Lung (tissue), 12 donors: ENCODE results near the gene KCNH5. TPM values are rescaled to one million over a fixed set of nuclear protein-coding genes. Genes with fewer than 3 reads are reported as not detected.
"Not testable (repeated sequence)": the region's sequence is repeated elsewhere in the genome, so short reads cannot be mapped to it uniquely, and the experiment has no call there.

Source experiments
- ATAC-seq: fragments of 200-7000 bp; cut with Tn5 transposase; one replicate; pipeline ENCODE4 v1.9.1; 2020; ENCODE audit warnings: moderate number of reproducible peaks; ENCODE audit not compliant: insufficient read depth, low FRiP score
- DNase-seq, 3 donors: peaks; one replicate each; pipeline ENCODE4 v3.0.0-alpha.2; 2013 to 2017
- H3K27ac ChIP-seq, 2 donors: one replicate each; pipeline ENCODE4 v1.5.1; 2013; ENCODE audit warnings: mild to moderate bottlenecking in 2 of 2, moderate library complexity in 2 of 2, control low read depth in 1 of 2, inconsistent platforms in 1 of 2, low read depth in 1 of 2, low read length in 1 of 2
- H3K27me3 ChIP-seq, 3 donors: one replicate each; pipeline ENCODE4 v1.5.1; 2013; ENCODE audit warnings: low read length in 2 of 3; ENCODE audit not compliant: control insufficient read depth in 3 of 3, insufficient read depth in 3 of 3
- H3K36me3 ChIP-seq, 4 donors: one replicate each; pipeline ENCODE4 v1.5.1; 2013; ENCODE audit warnings: low read length in 4 of 4, mild to moderate bottlenecking in 1 of 4, moderate library complexity in 1 of 4; ENCODE audit not compliant: control insufficient read depth in 4 of 4, insufficient read depth in 4 of 4
- H3K4me1 ChIP-seq, 5 donors: one replicate each; pipeline ENCODE4 v1.5.1; 2013; ENCODE audit warnings: low read length in 5 of 5, mild to moderate bottlenecking in 2 of 5, moderate library complexity in 1 of 5; ENCODE audit not compliant: control insufficient read depth in 5 of 5, insufficient read depth in 5 of 5
- H3K4me3 ChIP-seq: one replicate; pipeline ENCODE4 v1.5.1; 2013; ENCODE audit warnings: mild to moderate bottlenecking, control low read depth, moderate library complexity
- H3K9ac ChIP-seq, 2 donors: one replicate each; pipeline ENCODE4 v1.5.1; 2013; ENCODE audit warnings: low read length in 2 of 2, control low read depth in 1 of 2; ENCODE audit not compliant: insufficient read depth in 1 of 2
- H3K9me3 ChIP-seq, 4 donors: one replicate each; pipeline ENCODE4 v1.5.1; 2013; ENCODE audit warnings: low read length in 3 of 4, mild to moderate bottlenecking in 1 of 4, moderate library complexity in 1 of 4; ENCODE audit not compliant: control insufficient read depth in 4 of 4, insufficient read depth in 3 of 4
- CTCF ChIP-seq: IDR thresholded peaks from 2 replicates; pipeline ENCODE4 v1.5.1; 2012; ENCODE audit warnings: mild to moderate bottlenecking; ENCODE audit errors: control extremely low read depth, extremely low read depth
- WGBS, 2 donors: extraction: QIAGEN DNeasy Blood & Tissue Kit; methylation state at CpG; one replicate each; pipeline ENCODE4 v1.1.7; 2013; 5-methylcytosine and 5-hydroxymethylcytosine counted together
- polyA plus RNA-seq, 2 donors: library from polyadenylated mRNA; stranded (reverse); fragments of 200-250 nt; gene quantifications; one replicate each; pipeline ENCODE4 v1.2.1, GENCODE V29; 2013
- total RNA-seq, 2 donors: library from RNA; depleted of rRNA in 1 of 2; stranded (reverse); fragments of >200 nt in 1 of 2; gene quantifications; one replicate each; pipeline ENCODE4 v1.2.1, GENCODE V29; 2014 to 2021
- donor health status: control.
- donor health status: control.
- donor health status: Bipolar disorder and iron deficiency.
- donor health status: healthy.
- donor health status: DM: yes; HTN: yes; CAD: no.

KCNH5 gene
- total and polyA plus RNA-seq, 4 donors: 0.03 to 0.40 (median 0.08) TPM; not detected in 1

GRCh38 chr14:62792578-62792977 is 252.7 kb downstream of the KCNH5 start:
- DNase-seq (no peak), ATAC-seq (no peak)
- no peaks in the 10 kb centered on the region for H3K27me3 ChIP-seq
- no peak overlapping the region for H3K27ac ChIP-seq
- 86 to 90% methylated on average over 5 of the region's 5 CpGs for WGBS, 2 donors
- no peaks in the 10 kb centered on the region for H3K36me3 ChIP-seq
- H3K4me3 ChIP-seq: no peak overlapping the region
- no peaks in the 10 kb centered on the region for H3K4me1 ChIP-seq
- no peak for TF ChIP-seq CTCF
- peaks cover 0 to 4% (median 0%) of the 10 kb centered on the region in 4 donors for H3K9me3 ChIP-seq
- H3K9ac ChIP-seq: no peak overlapping the region

GRCh38 chr14:62781328-62781727 is 263.9 kb downstream of the KCNH5 start:
- H3K27ac ChIP-seq, ATAC-seq, H3K4me3 ChIP-seq, H3K27me3 ChIP-seq, DNase-seq, H3K36me3 ChIP-seq, H3K9me3 ChIP-seq, H3K9ac ChIP-seq, H3K4me1 ChIP-seq: not testable (repeated sequence)
- 59 to 64% methylated on average over 15 of the region's 15 CpGs for WGBS, 2 donors

- Histone ChIP-seq H3K36me3 (no peaks in the 10 kb centered on the region), H3K27me3 (no peaks in the 10 kb centered on the region), H3K4me3 (no peak overlapping the region), H3K9ac (no peak overlapping the region), H3K27ac (no peak overlapping the region), H3K9me3 (no peaks in the 10 kb centered on the region), H3K4me1 (peaks cover 0 to 4% (median 0%) of the 10 kb centered on the region in 5 donors)
- no peak for TF ChIP-seq CTCF
- WGBS, 2 donors: 54 to 71% methylated on average over 1 of the region's 1 CpG
- DNase-seq (peak in 1 of 3 donors; percentile 6), ATAC-seq (peak; percentile 29)
These were observed 266.4 kb downstream of the KCNH5 start for GRCh38 chr14:62778852-62779251.

GRCh38 chr14:62778310-62778709 is 266.9 kb downstream of the KCNH5 start:
- DNase-seq (peak in 1 of 3 donors; percentile 8), ATAC-seq (no peak)
- 58 to 63% methylated on average over 2 of the region's 2 CpGs for WGBS, 2 donors
- H3K27me3 ChIP-seq: no peaks in the 10 kb centered on the region
- no peak for TF ChIP-seq CTCF
- no peaks in the 10 kb centered on the region for H3K9me3 ChIP-seq
- H3K4me3 ChIP-seq: no peak overlapping the region
- H3K4me1 ChIP-seq: peaks cover 0 to 4% (median 0%) of the 10 kb centered on the region in 5 donors
- no peak overlapping the region for H3K9ac ChIP-seq
- H3K36me3 ChIP-seq: no peaks in the 10 kb centered on the region
- no peak overlapping the region for H3K27ac ChIP-seq
